DMS153 treated with DMSO at 0.1 percent for 48 hours (cell line): Measurements from ENCODE around the gene MS4A18.
"Not testable (repeated sequence)": the region's sequence is repeated elsewhere in the genome, so short reads cannot be mapped to it uniquely, and the experiment has no call there.

Source experiments
- DNase-seq: peaks from one replicate; lab custom pipeline; 2025; ENCODE audit not compliant: unreplicated experiment; lab: John Stamatoyannopoulos, UW

Gene MS4A18

DNA sequence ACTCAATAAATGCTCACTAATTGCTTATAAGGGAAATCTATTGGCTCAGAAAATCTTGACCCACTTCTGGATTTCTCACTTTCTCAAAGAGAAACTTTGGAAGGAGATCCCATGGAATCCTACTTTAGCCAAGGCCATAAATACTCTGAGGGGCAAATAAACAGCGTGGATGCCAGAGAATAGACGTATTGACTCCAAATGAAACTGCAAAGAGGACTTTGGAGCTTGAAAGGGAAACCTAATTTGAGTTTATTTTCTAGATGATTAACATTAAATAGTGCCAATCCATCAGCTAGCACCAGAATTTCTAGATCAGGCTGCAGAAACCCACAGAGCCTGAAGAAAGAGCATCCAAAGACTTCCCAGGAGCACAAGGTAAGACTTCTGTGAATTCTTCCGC, at the start of gene MS4A18:
Gene MS4A18 (plus strand): TSS at position 301 of the 400 bp plus-strand sequence.
- DNase-seq: no peak

DNA sequence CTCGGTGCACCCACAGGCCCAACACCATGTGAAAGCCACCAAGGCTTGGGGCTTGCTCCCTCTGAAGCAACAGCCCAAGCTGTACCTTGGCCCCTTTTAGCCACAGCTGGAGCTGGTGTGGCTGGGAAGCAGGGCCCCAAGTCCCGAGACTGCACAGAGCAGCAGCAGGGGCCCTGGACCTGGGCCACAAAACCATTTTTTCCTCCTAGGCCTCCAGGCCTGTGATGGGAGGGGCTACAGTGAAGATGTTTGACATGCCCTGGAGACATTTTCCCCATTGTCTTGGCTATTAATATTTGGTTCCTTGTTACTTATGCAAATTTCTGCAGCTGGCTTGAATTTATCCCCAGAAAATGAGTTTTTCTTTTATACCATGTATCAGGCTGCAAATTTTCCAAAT, 46.3 kb upstream of the MS4A18 start:
- DNase-seq: not testable (repeated sequence)

DNA sequence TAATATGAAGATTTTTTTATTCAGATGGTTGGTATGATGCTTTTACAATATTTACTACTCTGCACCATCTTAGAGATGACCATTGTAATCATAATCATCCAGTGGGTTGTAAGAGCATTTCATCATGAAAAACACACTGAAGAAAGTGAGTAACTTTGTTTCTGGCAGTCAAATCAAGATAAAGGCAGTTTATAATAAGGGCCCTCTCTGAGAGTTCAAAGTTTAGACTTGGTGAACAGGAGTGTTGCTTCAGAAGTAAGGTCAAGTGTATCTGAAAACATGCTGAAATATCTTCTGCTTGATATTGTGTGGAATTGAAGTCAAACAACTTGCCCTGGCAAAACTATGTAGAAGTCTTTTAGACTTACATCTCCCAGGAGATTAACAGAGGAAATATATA, 44.6 kb upstream of the MS4A18 start:
- DNase-seq: no peak

DNA sequence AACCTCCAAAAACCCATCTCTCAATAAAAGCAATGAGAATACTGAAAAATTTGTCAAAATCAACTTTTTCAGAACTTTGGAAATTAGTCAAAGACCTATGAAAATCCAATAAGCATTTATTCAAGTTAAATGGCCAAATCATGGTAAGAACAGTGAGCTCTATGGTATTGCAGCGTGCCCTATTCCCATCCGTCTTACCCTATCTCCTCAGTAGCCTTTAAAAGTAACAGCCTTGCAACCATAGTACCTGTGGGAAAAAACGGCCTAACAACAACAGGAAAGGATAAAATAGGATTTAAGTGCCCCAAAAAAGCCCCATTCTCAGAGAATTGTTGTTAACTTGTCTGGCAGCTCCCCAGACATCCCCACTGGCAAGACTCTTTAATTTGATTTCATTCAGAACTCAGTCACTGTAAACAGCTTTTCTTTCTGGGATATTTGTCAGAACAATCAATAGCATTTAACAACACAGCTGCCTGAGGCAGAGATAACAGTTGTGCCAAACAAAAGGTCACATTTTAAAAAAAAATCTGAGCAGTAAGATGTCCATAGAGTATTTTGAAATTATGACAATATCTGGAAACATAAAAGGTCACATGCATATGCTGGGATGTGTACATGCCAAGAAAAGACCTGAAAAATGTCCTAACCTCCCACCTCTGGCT, 43.9 kb upstream of the MS4A18 start:
- no peak for DNase-seq

DNA sequence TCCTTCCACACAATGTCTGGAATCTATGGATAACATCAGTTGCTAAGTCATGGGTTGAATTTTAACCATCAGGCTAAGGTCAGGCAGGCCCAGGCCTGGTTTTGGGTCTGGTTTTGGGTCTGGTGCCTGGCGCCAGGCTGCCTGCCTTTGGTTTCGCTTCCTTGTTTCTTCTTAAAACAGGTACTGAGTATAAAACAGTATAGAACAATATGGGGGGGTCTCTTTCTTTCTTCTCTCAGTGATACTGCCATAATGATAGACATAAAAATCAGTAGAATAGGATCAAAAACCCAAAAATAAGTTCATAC, 40.0 kb upstream of the MS4A18 start:
- not testable (repeated sequence) for DNase-seq

DNA sequence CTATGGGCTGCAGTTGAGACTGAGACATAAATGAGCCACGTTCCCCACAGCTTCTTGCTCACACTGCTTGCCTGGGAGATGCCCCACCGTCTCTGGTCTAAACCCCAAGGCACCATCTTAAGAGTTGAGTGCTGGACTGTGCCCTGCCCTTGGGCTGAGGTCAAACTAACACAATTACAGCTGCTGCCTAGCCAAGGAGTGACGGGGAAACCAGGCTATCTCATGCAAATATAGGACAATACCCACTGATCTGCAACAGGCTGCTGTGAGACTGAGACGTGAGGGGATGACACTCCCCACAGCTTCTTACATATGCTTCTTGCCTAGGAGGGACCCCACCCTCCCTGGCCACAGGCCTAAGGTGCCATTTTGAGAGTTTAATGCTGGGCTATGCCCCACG, 32.9 kb upstream of the MS4A18 start:
- no peak for DNase-seq

DNA sequence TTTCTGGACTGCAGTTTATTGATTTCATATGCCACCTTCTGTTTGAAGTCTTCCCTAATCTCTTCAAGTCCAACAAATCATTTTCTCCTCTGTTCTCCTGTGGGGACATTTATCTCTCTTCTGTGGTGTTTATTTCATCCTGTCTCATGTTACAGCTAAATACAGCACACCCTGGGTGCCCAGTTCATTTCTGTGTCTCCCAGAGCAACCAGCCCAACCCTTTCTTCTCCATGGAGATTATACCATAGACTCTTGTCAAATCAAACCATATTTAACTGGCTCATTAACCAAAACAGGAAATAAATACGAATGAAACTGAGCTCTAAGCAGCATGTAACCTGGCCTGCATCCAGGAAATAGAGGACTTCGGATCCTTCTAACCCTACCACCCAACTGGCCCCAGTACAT, 25.2 kb upstream of the MS4A18 start, which contains the start of gene MS4A8:
Gene MS4A8 (plus strand): TSS at position 329 of the 408 bp plus-strand sequence. CDS start 1,249 bp downstream, outside the sequence.
- DNase-seq: peak; percentile 98

DNA sequence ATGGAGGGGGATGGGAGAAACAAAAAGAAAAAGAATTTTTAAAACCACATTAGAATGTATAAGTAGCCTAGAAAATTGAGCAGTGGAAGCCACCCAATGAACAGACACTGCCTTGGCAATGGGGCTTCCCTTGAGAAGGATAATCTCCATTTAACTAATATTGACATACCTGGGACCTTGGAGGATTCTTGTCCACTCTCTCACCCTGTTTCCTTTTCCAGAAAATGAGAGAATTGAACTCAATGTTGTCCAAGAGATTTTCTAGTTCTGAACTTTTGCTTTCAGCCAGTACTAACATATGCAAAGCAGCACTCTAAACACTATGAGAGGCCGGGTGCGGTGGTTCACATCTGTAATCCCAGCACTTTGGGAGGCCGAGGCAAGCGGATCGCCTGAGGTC, 24.6 kb upstream of the MS4A18 start:
- DNase-seq: no peak

DNA sequence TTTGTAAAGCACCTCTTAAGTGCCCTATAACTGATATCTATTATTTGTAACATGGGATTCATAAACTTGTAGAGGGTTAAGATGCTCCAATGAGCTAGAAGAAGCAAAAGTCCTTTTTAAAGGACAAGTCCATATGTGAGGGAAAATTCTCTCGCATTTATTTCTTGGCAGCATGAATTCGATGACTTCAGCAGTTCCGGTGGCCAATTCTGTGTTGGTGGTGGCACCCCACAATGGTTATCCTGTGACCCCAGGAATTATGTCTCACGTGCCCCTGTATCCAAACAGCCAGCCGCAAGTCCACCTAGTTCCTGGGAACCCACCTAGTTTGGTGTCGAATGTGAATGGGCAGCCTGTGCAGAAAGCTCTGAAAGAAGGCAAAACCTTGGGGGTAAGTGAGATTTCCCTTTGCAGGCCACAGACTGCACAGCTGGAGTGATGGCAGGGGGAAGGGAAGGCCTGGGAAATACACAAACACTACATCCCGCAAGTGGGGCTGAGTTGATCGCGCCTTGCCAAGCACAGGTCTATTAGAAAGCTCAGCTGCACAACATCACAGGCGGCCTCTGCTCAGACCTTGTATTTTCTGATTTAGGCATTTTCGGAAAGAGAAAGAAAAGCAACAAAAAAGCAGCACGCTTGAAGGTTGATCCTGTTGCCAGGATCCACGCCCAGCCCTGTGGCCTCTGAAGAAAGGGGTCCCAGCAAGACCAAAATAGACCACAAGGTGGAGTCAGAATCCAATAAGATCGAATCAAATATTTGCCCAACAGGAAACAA, 23.6 kb upstream of the MS4A18 start:
- peak; percentile 78 for DNase-seq

DNA sequence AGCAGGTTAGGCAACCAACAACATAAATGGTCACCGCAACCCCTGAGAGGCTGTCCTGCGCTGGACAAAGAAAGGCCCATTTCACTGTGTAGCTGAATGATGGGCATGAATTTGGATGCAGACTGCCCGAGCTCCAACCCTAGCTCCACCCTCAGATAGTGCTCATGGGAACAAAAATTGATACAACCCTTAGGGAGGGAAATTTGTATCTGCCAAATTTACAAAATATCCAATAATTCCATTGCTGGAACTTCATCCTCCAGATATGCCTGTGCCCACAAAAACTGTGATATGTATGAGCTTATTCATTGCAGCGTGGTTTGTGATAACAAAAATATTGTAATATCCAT, 23.1 kb upstream of the MS4A18 start:
- DNase-seq: no peak

DNA sequence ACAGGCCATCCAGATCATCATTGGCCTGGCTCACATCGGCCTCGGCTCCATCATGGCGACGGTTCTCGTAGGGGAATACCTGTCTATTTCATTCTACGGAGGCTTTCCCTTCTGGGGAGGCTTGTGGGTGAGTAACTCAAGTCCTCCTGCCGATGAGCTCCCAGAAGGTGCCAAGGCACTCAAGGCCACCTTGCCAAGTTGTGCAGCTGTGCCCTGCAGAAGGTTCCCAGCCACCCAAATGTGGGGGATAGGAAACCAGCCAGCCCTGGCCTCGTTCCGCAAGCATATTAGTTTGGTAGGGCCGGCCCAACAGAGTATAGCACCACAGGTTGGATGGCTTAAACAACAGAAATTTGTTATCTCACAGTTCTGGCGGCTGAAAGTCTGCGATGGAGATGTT, 21.1 kb upstream of the MS4A18 start:
- no peak for DNase-seq

DNA sequence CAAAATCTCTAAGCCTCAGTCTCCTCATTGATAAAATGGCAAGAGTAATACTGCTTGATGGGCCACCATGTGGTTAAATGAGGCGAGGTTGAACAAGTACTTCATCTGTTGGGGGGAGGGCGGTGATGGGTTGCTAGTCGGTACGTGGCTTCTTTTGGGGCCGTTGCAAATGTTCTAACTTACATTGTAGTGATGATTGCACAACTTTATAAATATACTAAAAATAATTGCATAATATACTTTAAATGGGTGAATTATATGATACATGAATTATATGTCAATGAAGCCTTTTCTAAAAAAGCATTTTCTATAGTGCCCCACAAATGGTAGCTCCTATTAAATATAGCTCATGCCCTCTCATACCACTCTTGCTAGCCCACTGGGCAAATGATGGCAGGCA, 18.6 kb upstream of the MS4A18 start:
- DNase-seq: no peak

DNA sequence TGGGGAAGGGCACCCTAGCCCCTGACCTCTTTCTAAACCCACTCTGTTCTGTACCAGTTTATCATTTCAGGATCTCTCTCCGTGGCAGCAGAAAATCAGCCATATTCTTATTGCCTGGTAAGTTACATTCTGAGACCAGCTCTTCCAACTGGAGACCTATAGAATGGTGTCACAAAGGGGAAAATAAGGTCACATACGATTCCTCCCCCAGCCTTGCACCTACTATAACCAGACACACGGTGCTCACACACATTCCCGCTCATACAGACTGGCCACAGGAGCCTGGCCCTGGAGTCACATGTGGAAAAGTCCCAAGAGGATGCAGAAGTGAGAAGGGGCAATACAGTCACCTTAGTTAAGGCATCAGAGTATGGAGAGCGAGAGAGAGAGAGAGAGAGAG, 17.6 kb upstream of the MS4A18 start:
- DNase-seq: no peak

DNA sequence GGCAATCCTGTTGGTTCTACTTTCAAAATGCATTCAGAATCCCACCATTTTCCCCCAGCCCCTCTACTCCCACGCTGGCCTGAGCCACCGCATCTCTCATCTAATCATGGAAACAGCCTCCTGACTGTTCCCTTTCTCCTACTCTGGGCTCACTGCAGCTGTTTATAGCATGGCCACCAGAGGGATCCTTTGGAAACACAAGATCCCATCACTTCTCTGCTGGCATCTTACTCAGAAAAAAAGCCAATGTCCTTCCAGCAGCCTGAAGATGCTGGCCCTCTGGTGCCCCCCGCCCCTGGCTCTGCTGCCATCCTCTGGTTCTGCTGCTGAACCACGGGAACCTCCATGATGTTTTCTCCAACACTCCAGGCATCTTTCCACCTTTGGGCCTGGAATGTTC, 14.0 kb upstream of the MS4A18 start:
- no peak for DNase-seq

DNA sequence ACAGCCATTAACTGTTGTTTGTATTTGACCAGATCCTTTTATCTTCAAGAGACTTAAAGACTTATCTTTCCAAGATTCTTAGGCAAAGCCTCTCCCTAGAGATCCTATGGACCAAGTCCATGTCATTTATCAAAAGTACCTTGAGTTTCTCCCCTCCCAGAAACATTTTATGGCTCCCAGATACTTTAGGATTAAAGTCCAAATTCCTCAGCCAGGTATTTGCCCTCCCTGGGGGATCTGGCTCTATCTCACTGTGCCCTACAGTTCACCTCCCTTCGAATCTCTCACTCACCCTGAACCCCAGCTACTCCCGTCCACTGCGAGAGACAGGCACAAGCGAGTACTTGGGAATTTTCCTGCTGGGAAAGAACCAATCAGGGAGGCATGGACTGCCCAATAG, 13.2 kb upstream of the MS4A18 start:
- DNase-seq: no peak

DNA sequence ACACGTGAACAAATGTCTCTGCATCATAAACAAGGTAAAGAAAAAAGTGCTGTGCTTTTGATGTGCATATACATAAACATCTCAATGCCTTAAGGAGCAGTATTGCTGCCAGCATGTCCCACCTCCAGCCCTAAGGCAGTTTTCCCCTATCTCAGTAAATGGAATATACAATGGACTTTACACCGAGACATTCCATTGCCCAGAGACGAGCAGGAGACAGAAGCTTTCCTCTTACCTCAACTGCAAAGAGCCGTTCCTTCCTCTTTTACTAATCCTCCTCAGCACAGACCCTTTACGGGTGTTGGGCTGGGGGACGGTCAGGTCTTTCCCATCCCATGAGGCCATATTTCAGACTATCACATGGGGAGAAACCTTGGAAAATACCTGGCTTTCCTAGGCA, 11.1 kb upstream of the MS4A18 start:
- not testable (repeated sequence) for DNase-seq

DNA sequence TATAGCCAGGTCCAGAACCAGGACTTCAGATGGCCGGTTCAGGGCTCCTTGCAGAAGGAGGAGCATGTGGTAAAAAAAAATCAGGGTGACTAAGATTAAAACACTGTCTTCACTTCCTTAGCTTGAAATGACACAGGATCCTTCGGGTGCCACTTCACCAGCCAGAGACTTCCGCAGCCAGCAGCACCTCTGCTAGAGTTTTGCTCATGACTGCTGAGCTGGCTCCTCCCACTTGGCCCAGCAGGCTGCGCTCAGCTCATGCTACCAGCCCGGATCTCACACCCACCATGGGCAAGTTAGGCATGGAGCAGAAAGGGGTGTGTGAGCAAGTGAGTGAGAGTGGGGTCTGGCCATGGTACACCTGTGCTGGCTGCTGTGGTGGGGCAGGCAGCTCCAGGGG, 6.6 kb upstream of the MS4A18 start:
- DNase-seq: no peak

DNA sequence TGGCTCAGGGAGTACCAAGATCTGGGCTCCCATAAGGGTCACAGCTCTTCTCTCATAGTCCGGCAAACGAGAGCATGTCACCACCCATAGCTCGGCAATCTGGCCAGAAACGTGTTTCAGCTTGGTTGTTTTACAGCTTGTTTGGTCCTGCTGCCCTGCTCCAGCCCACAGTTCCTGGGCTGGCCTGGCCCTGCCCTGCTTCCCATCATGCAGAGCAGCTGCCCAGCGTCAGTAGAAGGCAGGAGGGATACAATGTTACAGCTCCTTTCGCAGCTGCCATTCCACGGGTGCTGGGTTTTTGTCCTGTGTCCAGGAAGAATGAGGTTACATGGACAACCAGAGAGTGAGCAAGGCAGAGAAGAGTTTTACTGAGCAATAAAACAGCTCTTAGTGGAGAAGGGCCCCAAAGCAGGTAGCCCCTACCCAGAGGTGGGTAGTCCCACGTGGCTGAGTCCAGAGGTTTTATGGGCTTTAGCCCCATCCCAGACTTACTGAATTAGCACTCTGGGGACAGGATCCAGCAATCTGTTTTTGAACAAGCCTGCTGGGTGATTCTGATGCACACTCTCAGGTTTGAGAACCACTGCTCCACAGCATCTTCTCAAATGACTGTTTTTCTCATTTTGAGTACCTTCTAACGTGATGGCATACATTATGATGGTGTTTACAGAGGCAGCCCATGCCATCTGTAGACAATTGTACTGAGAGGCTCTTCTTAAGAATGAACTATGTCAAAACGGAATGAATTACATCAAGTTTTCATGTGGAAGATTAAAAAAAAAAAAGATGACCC, 5.8 kb upstream of the MS4A18 start:
- DNase-seq: no peak

DNA sequence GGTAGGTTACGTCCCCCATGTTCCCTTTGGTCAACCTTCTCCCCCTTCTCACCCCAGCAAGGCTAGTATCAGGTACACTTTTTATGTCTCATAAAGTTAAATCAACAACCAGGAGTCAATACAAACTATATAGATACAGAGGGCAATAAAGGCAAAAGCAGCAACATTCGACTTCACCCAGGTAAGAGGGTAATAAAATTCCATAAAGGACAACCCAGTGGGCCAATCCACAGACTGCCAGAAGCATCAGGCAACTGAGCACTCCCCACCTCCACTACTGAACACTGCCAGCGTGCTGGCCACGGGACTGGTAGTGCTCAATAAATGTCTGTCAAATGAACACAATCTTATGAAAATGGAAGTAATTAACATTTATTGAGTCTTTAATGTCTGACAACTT, 5.1 kb upstream of the MS4A18 start:
- DNase-seq: no peak

DNA sequence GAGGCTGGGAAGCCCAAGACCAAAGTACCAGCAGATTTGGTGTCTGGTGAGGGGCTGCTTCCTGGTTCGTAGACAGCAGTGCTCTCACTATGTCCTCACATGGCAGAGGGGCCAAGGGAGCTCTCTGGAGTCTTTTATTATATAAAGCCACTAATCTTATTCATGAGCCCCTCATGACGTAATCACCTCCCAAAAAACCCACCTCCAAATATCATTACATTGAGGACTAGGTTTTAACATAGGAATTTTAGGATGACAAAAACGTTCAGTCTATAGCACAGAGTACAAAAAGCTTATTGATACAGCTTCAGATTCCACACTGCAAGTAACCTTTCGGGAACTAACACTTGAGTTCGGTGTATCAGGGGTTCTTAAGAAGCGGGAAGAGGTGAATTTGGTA, 4.1 kb upstream of the MS4A18 start:
- no peak for DNase-seq

DNA sequence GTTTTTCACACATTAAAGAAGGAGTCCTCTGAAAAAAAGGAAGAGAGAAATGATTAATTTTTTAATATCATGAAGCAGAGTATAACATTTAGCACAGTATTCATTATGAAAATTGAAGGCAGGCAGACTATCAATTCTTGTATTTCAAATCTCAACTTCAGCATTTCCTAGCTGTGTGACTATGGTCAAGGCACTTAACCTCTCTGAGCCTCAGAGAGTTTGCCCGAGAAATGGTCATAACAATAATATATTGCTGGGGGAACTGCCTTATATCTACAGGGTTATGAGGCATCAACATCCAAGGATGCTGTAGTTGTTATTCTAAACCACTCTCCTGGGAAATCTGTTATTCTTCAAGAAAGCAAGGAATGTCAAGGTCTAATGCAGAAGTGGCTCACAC, 1.1 kb downstream of the MS4A18 start:
- DNase-seq: no peak

DNA sequence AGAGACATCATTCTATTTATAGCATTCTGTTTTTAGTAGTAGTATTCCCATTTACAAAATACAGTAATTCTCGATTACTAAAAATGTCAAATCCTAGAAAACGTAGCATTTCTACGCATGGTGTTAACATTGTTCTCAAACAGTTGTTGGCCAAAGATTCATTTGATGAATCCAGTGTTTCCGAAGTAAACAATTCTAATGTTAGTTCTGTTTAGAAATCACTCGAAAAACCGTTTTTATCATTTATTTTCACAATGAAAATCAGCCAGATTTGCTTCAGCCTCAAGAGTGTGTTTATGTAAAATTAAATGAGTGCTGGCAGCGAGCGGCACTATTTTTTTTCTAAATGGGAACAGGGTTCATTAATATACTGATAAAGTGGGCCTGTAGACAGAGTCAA, 7.1 kb downstream of the MS4A18 start:
- no peak for DNase-seq
